Esophagus mucosa (tissue), 1 donor: ENCODE measurements around the gene TMEM132A. TPM values are rescaled to one million over a fixed set of nuclear protein-coding genes. Genes with fewer than 3 reads are reported as not detected.

Source experiments
- total RNA-seq: library from RNA; stranded (reverse); gene quantifications from one replicate; pipeline ENCODE4 v1.2.4, GENCODE V29; 2023
- donor health status: DM: yes; HTN: yes; CAD: no.

The TMEM132A gene
- total RNA-seq, 1 donor from 2014 or later: 27.0 TPM

Other genes with a start within 250 kb of the TMEM132A start
- not detected for gene MS4A8, start 224.8 kb upstream of the TMEM132A start, total RNA-seq
- not detected for gene MS4A18, start 199.7 kb upstream of the TMEM132A start, total RNA-seq
- not detected for gene MS4A15, start 167.6 kb upstream of the TMEM132A start, total RNA-seq
- not detected for gene MS4A10, start 139.1 kb upstream of the TMEM132A start, total RNA-seq
- 19.9 TPM for gene CCDC86, start 82.3 kb upstream of the TMEM132A start, total RNA-seq
- 0.12 TPM for gene PTGDR2, start 68.5 kb upstream of the TMEM132A start, total RNA-seq
- not detected for gene ZP1, start 56.9 kb upstream of the TMEM132A start, total RNA-seq
- 94.9 TPM for gene PRPF19, start 17.9 kb upstream of the TMEM132A start, total RNA-seq
- gene TMEM109, start 10.3 kb upstream of the TMEM132A start, total RNA-seq: 80.4 TPM
- gene SLC15A3, start 27.7 kb downstream of the TMEM132A start, total RNA-seq: 3.9 TPM
- gene CD6, start 47.2 kb downstream of the TMEM132A start, total RNA-seq: 0.80 TPM
- 0.48 TPM for gene CD5, start 178.0 kb downstream of the TMEM132A start, total RNA-seq
- gene VPS37C, start 237.0 kb downstream of the TMEM132A start, total RNA-seq: 13.4 TPM